Thyroid gland (tissue), 4 donors: ENCODE results near the gene CEP43. TPM values are rescaled to one million over a fixed set of nuclear protein-coding genes. Genes with fewer than 3 reads are reported as not detected.

Source experiments
- DNase-seq, 2 donors: peaks; one replicate each; pipeline ENCODE4 v3.0.0-alpha.2; 2019
- H3K27ac ChIP-seq, 3 donors: fragments of 200-600 bp; sonication (generic); 1 replicate in 2 of 3; 2 replicates in 1 of 3; pipeline ENCODE4 v1.5.1; 2016 to 2019; ENCODE audit warnings: mild to moderate bottlenecking in 1 of 3, moderate library complexity in 1 of 3
- H3K27me3 ChIP-seq: fragments of 200-600 bp; sonication (generic); one replicate; pipeline ENCODE4 v1.5.1; 2019
- H3K36me3 ChIP-seq, 2 donors: fragments of 200-600 bp; sonication (generic); one replicate each; pipeline ENCODE4 v1.5.1; 2016 to 2019
- H3K4me1 ChIP-seq, 2 donors: fragments of 200-600 bp; sonication (generic); one replicate each; pipeline ENCODE4 v1.5.1; 2017 to 2019
- H3K4me3 ChIP-seq, 3 donors: fragments of 200-600 bp; sonication (generic); replicated peaks in 1 of 3; 1 replicate in 2 of 3; 2 replicates in 1 of 3; pipeline ENCODE4 v1.5.1; 2016; ENCODE audit warnings: mild to moderate bottlenecking in 1 of 3
- H3K9me3 ChIP-seq: fragments of 200-600 bp; sonication (generic); one replicate; pipeline ENCODE4 v1.5.1; 2017
- POLR2A ChIP-seq, 2 donors: fragments of 450-650 bp; IDR thresholded peaks; one replicate each; pipeline ENCODE4 v1.6.1; 2017; ENCODE audit warnings: antibody characterized with exemption in 2 of 2, mild to moderate bottlenecking in 2 of 2, moderate library complexity in 1 of 2
- WGBS, 2 donors: methylation state at CpG; one replicate each; pipeline ENCODE4 v1.1.5; 2017; 5-methylcytosine and 5-hydroxymethylcytosine counted together
- intact Hi-C: fragments of 100-400 bp; cut with DNase I; formaldehyde crosslinking; loops from one replicate; pipeline ENCODE4 v1.15.1; 2023
- total RNA-seq, 4 donors: library from RNA; depleted of rRNA; stranded (reverse); fragments of >200 nt; gene quantifications; one replicate each; pipeline ENCODE4 v1.2.3, GENCODE V29; 2016
- TF ChIP-seq, protein P1 (sequence below), 6 experiments: fragments of 200-600 bp in 3 of 6; fragments of 450-650 bp in 3 of 6; sonication (generic) in 3 of 6; IDR thresholded peaks; one replicate each; pipeline ENCODE4 v1.5.1; 2016 to 2019; ENCODE audit warnings: antibody characterized with exemption in 6 of 6, mild to moderate bottlenecking in 2 of 6, inconsistent platforms in 1 of 6, moderate library complexity in 1 of 6

Gene CEP43
- total RNA-seq, 4 donors from 2014 or later, result 30.0 to 39.9 (median 33.8) TPM

GRCh38 chr6:166976636-166977035 is 22.6 kb upstream of the CEP43 start:
- H3K36me3 ChIP-seq, result no peaks in the 10 kb centered on the region
- intact Hi-C loops, result no loop called here
- no peak for DNase-seq
- 93 to 95% methylated on average over 2 of the region's 2 CpGs for WGBS, 2 donors
- no peaks in the 10 kb centered on the region for H3K9me3 ChIP-seq
- no peak overlapping the region for H3K4me3 ChIP-seq
- H3K4me1 ChIP-seq, result peaks cover 14 to 16% of the 10 kb centered on the region in 2 donors
- H3K27me3 ChIP-seq, result no peaks in the 10 kb centered on the region
- H3K27ac ChIP-seq, result no peak overlapping the region
- TF ChIP-seq POLR2A (IDR thresholded peaks at IDR 0.05), result no peak
- TF ChIP-seq, protein P1, sequence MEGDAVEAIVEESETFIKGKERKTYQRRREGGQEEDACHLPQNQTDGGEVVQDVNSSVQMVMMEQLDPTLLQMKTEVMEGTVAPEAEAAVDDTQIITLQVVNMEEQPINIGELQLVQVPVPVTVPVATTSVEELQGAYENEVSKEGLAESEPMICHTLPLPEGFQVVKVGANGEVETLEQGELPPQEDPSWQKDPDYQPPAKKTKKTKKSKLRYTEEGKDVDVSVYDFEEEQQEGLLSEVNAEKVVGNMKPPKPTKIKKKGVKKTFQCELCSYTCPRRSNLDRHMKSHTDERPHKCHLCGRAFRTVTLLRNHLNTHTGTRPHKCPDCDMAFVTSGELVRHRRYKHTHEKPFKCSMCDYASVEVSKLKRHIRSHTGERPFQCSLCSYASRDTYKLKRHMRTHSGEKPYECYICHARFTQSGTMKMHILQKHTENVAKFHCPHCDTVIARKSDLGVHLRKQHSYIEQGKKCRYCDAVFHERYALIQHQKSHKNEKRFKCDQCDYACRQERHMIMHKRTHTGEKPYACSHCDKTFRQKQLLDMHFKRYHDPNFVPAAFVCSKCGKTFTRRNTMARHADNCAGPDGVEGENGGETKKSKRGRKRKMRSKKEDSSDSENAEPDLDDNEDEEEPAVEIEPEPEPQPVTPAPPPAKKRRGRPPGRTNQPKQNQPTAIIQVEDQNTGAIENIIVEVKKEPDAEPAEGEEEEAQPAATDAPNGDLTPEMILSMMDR (IDR thresholded peaks at IDR 0.05), result no peak

GRCh38 chr6:166977621-166978525 is 21.3 kb upstream of the CEP43 start:
- no peaks in the 10 kb centered on the region for H3K36me3 ChIP-seq
- no peaks in the 10 kb centered on the region for H3K9me3 ChIP-seq
- WGBS, 2 donors, result 88 to 92% methylated on average over 9 of the region's 9 CpGs
- peaks cover 5 to 6% of the 10 kb centered on the region in 2 donors for H3K4me1 ChIP-seq
- TF ChIP-seq, protein P1 (IDR thresholded peaks at IDR 0.05), result no peak
- TF ChIP-seq POLR2A (IDR thresholded peaks at IDR 0.05), result no peak
- H3K27me3 ChIP-seq, result no peaks in the 10 kb centered on the region
- intact Hi-C loops, result no loop called here
- DNase-seq, result no peak
- no peak overlapping the region for H3K4me3 ChIP-seq
- no peak overlapping the region for H3K27ac ChIP-seq

DNA sequence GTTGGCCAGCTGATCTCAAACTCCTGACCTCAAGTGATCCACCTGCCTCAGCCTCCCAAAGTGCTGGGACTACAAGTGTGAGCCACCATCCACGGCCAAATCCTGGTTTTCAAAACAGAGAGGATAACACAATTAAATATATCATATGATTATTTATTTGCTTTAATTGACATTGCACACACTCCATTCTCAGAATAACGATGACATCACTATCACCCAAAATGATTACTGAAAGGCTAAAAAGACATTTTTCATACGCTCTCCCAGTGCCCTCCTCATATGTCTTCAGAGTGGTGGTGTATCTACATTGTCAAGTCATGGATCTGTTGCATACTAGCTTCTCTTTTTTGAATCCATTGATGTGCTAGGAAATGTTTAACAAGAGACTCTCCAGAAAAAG is 18.5 kb upstream of the CEP43 start:
- Histone ChIP-seq H3K4me1 (peaks cover 0 to 4% of the 10 kb centered on the region in 2 donors), H3K27ac (no peak overlapping the region), H3K9me3 (no peaks in the 10 kb centered on the region), H3K27me3 (no peaks in the 10 kb centered on the region), H3K36me3 (no peaks in the 10 kb centered on the region), H3K4me3 (no peak overlapping the region)
- WGBS, 2 donors, result 97 to 99% methylated on average over 3 of the region's 3 CpGs
- TF ChIP-seq POLR2A (IDR thresholded peaks at IDR 0.05), result no peak
- TF ChIP-seq, protein P1 (IDR thresholded peaks at IDR 0.05), result no peak
- DNase-seq, result no peak
- intact Hi-C loops, result no loop called here

GRCh38 chr6:166987448-166987847 is 11.7 kb upstream of the CEP43 start:
- no peak for DNase-seq
- H3K4me1 ChIP-seq, result peaks cover 7 to 9% of the 10 kb centered on the region in 2 donors
- WGBS, 2 donors, result 64 to 66% methylated on average over 6 of the region's 6 CpGs
- no peaks in the 10 kb centered on the region for H3K9me3 ChIP-seq
- intact Hi-C loops, result loop anchor here (5.0 kb wide), 2 partner anchors 35 to 200 kb away; no protein-coding TSS in a partner anchor
- no peak overlapping the region for H3K27ac ChIP-seq
- H3K27me3 ChIP-seq, result no peaks in the 10 kb centered on the region
- TF ChIP-seq, protein P1 (IDR thresholded peaks at IDR 0.05), result no peak
- TF ChIP-seq POLR2A (IDR thresholded peaks at IDR 0.05), result no peak
- H3K4me3 ChIP-seq, result no peak overlapping the region
- no peaks in the 10 kb centered on the region for H3K36me3 ChIP-seq

GRCh38 chr6:166987930-166988329 is 11.3 kb upstream of the CEP43 start:
- H3K27me3 ChIP-seq, result no peaks in the 10 kb centered on the region
- H3K4me1 ChIP-seq, result peaks cover 7 to 9% of the 10 kb centered on the region in 2 donors
- intact Hi-C loops, result loop anchor here (5.0 kb wide), 2 partner anchors 36 to 201 kb away; no protein-coding TSS in a partner anchor
- H3K9me3 ChIP-seq, result no peaks in the 10 kb centered on the region
- no peak for DNase-seq
- no peak overlapping the region for H3K4me3 ChIP-seq
- no peak overlapping the region for H3K27ac ChIP-seq
- WGBS, 2 donors, result 91 to 92% methylated on average over 3 of the region's 3 CpGs
- TF ChIP-seq, protein P1 (IDR thresholded peaks at IDR 0.05), result no peak
- no peak for TF ChIP-seq POLR2A (IDR thresholded peaks at IDR 0.05)
- H3K36me3 ChIP-seq, result no peaks in the 10 kb centered on the region
